ENCODE measurements around the gene AAK1.

The AAK1 gene

DNA sequence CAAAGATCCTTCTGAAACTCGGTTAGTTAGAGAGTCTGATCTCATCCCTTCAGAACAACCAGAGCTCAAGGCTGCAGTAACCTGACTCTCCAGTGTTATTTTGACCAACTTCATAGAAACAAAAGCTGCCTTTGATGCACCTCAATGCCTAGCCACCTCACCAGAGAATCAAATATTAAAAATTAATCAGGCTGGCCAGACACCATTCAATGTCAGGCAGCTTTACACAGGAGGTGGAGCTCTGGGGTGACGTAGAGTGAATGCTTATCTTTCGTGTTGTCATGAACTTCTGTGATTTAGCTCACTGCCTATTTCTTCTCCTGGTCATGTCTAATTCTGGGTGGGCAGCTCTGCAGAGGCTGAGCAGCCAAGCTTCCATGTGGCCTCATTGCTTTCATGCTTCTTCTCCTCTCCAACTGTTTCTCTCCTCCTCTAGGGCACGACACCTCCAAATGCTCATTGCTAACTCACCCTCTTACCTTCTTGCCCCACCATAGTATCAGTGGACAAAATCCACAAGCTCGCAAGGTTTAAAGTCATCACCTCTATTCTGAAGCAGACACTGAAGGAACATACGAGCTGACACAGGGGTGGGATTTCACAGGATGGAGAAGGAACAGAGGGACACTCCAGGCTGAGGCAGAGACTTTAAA lies 39.4 kb downstream of the AAK1 start:
- H3K4me3 ChIP-seq (replicated peaks; ENCODE audit: low read depth, low read length), result no peak overlapping the region
- TF ChIP-seq, protein P1, sequence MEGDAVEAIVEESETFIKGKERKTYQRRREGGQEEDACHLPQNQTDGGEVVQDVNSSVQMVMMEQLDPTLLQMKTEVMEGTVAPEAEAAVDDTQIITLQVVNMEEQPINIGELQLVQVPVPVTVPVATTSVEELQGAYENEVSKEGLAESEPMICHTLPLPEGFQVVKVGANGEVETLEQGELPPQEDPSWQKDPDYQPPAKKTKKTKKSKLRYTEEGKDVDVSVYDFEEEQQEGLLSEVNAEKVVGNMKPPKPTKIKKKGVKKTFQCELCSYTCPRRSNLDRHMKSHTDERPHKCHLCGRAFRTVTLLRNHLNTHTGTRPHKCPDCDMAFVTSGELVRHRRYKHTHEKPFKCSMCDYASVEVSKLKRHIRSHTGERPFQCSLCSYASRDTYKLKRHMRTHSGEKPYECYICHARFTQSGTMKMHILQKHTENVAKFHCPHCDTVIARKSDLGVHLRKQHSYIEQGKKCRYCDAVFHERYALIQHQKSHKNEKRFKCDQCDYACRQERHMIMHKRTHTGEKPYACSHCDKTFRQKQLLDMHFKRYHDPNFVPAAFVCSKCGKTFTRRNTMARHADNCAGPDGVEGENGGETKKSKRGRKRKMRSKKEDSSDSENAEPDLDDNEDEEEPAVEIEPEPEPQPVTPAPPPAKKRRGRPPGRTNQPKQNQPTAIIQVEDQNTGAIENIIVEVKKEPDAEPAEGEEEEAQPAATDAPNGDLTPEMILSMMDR (IDR thresholded peaks at IDR 0.05; ENCODE audit: low read depth, low read length, missing control alignments), result no peak
- no peak for DNase-seq (ENCODE audit: extremely low read depth, low read depth)

DNA sequence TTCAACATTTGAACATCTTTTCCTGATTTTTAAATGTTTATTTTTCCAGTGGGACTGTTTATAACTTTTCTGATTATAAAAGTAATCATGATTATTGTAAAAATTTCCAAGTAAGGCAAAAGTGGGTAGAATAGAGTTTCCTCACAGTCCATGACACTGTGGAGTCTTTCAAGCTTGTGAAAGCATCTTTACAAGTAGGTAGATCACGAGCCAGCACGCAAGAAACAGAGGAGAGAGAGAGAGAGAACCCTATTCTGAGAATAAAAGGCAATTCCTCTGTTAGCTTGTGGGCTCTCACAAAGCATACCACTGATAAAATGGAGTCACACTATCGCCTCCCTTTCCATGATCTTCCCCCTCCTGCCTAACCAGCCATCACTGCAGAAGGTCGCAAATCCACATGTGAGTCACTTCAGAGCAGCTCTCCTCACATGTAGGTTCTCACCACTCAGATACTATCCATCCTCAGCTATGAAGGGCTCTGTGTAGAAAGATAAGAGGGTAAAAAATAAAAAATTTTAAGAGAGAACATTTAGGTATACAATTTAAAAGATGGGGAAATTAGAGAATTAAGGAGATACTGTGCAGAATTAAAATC lies 40.3 kb downstream of the AAK1 start:
- TF ChIP-seq, protein P1 (IDR thresholded peaks at IDR 0.05; ENCODE audit: low read depth, low read length, missing control alignments), result no peak
- DNase-seq (ENCODE audit: extremely low read depth, low read depth), result no peak
- no peak overlapping the region for H3K4me3 ChIP-seq (replicated peaks; ENCODE audit: low read depth, low read length)

DNA sequence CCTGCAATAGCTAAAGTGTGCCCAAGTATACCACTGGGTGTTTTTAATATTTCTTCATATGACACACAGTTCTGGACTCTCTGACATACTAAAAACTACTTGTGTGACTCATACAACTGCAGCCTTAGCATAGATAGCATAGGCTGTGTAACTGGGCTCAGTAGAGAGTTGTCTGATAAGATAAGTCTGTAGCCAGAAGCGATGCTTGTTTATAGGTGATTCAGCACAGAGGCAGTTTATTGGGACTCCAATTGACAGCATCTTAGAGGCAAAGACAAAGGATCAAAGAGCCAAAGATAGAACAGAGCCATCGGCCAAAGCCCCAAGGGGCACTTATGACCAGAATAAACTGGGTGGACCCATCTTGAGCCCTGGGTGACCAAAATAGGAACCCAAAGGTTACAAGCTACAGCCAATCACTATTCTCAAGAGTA lies 42.3 kb downstream of the AAK1 start:
- TF ChIP-seq, protein P1 (IDR thresholded peaks at IDR 0.05; ENCODE audit: low read depth, low read length, missing control alignments), result no peak
- DNase-seq (ENCODE audit: extremely low read depth, low read depth), result no peak

DNA sequence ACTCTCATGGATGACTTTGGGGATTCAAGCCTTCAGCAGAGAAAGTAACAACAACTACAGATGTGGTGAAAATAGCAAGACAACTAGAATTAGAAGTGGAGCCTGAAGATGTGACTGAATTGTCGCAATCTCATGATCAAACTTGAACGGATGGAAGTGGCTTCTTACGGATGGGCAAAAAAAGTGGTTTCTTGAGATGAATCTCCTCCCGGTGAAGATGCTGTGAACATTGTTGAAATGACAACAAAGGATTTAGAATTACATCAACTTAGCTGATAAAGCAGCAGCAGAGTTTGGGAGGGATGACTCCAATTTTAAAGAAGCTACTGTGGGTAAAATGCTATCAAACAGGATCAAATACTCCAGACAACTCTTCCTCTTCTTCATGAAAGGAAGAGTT lies 43.1 kb downstream of the AAK1 start:
- TF ChIP-seq, protein P1 (IDR thresholded peaks at IDR 0.05; ENCODE audit: low read depth, low read length, missing control alignments), result no peak
- no peak for DNase-seq (ENCODE audit: extremely low read depth, low read depth)
- no peak overlapping the region for H3K4me3 ChIP-seq (replicated peaks; ENCODE audit: low read depth, low read length)

More for the DNA sequence above, 42.3 kb downstream of the AAK1 start:
- no peak overlapping the region for H3K4me3 ChIP-seq (replicated peaks; ENCODE audit: low read depth, low read length)

DNA sequence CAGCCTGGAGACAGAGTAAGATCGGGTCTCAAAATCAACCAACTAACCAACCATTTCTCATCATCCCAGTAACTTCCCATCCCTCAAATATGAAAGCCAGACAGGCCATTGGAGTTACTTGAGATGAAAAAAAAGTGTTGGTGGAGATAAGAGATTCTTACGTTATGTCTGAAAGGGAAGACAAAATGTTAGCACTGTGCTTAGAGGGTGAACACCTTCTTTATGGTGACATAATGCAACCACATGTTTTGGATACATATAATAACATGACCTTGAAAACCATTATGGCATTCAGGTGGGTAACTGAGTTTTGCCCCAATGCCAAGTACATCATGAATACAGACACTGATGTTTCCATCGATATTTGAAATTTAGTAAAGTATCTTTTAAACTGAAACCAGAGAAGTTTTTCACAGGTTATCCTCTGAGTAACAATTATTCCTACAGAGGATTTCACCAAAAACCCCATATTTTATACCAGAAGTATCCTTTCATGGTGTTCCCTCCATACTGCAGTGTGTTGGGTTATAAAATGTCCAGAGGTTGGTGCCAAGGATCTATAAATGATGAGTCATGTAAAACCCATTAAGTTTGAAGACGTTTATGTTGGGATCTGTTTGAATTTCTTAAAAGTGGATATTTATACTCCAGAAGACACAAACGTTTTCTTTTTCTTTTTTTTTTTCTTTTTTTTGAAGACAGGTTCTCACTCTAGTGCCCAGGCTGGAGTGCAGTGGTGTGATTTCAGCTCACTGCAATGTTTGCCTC lies 45.5 kb downstream of the AAK1 start:
- TF ChIP-seq, protein P1 (IDR thresholded peaks at IDR 0.05; ENCODE audit: low read depth, low read length, missing control alignments), result no peak
- no peak overlapping the region for H3K4me3 ChIP-seq (replicated peaks; ENCODE audit: low read depth, low read length)
- DNase-seq (ENCODE audit: extremely low read depth, low read depth), result no peak

DNA sequence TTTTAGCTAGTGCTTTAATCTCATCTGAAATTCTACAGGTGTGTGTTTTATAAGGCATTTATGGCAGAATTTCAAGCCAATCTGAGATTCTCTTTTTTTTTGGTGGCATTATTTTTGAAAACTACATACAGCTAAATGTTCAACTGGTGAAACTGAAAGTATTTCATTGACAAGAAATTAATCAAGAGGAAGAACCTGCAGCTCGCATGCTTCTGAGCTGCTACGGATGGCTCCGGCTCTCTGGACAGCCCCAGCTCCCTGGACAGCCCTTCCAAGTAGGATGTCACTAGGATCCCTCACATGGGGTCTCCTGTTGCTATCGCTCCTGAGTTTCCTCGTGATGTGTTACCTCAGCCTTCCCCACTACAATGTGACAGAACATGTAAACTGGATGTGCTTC lies 46.4 kb downstream of the AAK1 start:
- H3K4me3 ChIP-seq (replicated peaks; ENCODE audit: low read depth, low read length), result no peak overlapping the region
- no peak for DNase-seq (ENCODE audit: extremely low read depth, low read depth)
- TF ChIP-seq, protein P1 (IDR thresholded peaks at IDR 0.05; ENCODE audit: low read depth, low read length, missing control alignments), result no peak

Data from HFF-Myc (cell line).